NCI-H2227 (cell line): Measurements from ENCODE around the gene ZDHHC8.

ENCODE experiments used
- DNase-seq: peaks from one replicate; lab custom pipeline; 2025; ENCODE audit not compliant: unreplicated experiment; lab: John Stamatoyannopoulos, UW

The ZDHHC8 gene

DNA sequence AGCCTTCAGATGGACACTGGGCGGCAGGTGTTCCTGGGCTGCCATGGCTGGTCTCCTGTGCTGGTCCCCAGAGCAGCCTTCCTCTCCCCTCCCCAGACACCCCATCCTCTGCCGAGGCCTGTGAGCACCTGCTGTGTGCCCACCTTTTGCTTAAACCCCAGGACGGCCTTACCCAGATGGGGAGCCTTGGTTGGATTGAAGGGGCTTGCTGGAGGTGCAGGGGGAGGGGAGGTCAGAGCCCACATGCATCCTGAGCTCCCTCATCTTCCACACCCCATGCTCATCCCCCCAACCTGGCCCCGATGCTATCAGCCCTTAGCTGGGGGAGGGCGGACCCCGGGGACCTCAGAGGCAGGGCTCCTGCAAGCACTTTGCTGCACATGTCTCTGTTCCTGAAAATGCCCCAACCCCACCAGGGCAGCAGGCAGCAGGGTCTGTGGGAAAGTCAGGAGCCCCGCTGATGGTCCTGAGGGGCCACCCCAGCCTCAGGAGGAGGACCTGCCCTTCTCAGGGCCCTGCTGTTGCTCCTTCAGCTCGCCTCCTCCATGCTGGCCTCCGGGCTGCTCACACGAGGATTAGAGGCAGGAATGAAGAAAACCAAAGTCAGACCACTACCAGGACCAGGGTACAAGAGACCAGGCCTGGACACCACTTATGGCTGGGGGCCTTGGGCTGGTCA is 60.8 kb downstream of the ZDHHC8 start:
- no peak for DNase-seq

GRCh38 chr22:20192972-20193760 is 61.6 kb downstream of the ZDHHC8 start:
- no peak for DNase-seq

DNA sequence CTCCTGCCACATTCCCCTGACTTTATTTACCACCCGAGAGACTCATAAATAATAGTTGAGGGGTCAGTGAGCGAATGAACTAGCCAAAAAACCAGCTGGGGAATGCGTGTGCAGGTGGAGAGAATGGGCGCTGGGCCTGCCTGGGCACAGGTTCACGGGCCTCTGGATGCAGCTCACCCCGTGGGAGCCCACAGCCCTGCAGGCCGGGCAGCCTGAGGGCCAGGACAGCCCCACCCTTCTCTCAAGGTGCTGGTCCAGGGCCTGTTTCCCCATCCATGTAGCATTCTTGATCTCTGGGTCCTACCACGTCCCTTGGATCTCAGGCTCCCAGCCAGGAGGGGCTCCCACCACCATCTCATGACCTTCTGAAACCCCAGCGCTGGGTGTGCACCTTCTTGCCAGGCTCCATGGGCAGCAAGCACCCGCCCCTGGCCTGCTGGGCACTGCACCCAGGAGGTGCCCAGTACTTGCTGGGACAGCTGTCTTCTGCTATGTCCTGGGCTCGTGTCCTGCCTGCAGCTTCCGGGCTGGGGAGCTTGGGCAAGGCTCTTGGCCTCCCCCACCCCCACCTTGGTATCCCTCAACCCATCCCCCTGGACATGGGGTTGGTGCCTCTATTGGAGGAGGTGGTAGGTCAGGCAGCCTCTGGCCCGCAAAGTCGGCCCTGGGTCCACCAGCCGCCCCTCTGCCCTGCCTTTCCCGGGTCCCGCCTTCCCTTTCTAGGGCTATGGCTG is 62.3 kb downstream of the ZDHHC8 start:
- no peak for DNase-seq

DNA sequence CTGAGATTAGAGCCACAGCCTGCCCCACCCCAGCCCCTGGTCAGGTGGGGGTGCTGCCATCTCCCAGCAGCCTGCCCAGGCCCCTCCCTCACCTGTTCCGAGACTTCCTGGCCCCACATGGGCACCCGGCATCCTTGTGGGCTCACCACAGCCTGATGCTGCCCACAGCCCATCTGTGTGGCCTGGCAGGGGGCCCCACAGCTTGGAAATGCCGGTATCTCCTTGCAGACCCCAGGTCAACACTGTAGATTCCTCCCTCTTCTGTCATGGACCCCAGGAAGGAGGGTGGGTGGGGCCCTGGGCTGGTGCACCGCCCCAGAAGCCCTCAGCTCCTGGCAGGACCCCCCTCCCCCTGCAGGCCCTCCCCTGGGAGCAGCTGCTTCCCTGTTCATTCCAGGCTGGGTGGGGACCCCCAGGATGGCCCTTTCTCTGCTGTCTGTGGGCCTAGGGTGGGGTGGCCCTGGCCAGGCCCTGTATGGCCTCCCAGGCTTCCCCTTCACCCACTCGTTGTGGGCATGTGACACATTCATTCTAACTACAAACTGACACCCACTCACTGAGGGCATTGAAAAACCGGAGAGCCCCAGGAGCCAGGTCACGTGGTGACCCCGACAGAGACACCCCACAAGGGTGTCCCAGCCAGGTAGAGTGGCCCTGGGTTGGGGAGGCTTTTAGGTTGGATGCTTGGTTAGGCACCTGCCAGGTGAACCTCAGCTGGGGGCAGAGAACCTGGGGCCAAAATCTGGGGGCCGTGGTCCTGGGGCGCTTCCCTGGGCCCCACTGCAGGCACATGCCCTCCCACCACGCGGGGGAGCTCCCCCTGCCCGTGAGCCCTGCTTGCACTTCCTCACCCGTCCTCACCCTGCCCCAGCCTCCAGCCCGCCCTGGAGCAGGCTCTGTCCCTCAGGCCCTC is 63.3 kb downstream of the ZDHHC8 start:
- DNase-seq: no peak

DNA sequence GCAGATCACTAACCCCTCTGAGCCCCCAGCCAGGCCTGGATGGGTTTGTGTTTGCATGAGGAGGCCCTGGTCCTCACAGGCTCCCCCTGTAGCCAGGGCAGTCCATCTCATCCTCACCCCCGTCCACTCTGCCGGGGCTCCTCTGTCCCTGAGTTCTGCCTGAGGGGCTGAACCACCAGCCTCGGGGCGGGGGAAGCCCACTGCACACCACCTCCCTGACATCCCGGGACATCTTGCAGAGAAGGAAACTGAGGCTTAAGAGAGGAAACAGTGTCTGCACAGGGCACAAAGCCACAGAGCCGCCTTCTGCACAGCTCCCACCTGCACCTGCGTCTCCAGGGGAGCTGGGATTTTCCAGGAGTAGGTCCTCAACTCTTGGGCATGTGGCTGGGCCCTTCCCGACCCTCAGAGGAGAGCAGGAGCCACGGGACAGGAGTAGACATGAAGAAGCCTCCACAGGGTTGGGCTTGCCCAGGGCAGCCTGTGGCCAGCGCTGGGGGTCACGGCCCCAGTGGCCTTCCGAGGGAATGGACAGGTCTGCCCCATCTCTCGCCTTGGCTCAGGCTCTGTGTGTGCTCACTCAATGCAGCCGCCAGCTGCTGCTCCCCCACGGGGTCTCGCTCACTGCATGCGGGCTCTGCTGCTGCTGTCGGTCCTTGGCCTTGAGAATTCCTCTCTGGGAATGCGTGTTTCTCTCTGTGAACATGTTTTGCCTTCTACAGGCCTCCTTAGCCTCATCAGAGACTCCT is 64.7 kb downstream of the ZDHHC8 start:
- DNase-seq: no peak
